Astrocyte (in vitro differentiated cells and primary cell): ENCODE data around the gene ARHGEF37. TPM values are rescaled to one million over a fixed set of nuclear protein-coding genes. Genes with fewer than 3 reads are reported as not detected.

ENCODE experiments used
- DNase-seq: peaks from one replicate; pipeline ENCODE4 v3.0.0-alpha.2; 2010; ENCODE audit warnings: low read depth
- FAIRE-seq: peaks from 2 replicates; lab custom pipeline; 2011; peaks lifted over from hg19 to GRCh38; lab: Jason Lieb, UNC
- H2AFZ ChIP-seq: 2 replicates; pipeline ENCODE4 v1.6.0; 2012; ENCODE audit warnings: low read depth, low read length, inconsistent platforms
- H3K27ac ChIP-seq: 2 replicates; pipeline ENCODE4 v1.5.1; 2011; ENCODE audit warnings: low read depth, low read length, inconsistent platforms
- H3K27me3 ChIP-seq: 2 replicates; pipeline ENCODE4 v1.6.0; 2011; ENCODE audit warnings: low read length, inconsistent platforms; ENCODE audit not compliant: insufficient read depth
- H3K36me3 ChIP-seq: 2 replicates; pipeline ENCODE4 v1.5.1; 2011; ENCODE audit warnings: low read length, inconsistent platforms; ENCODE audit not compliant: insufficient read depth
- H3K4me1 ChIP-seq: 2 replicates; pipeline ENCODE4 v1.5.1; 2011; ENCODE audit warnings: low read length, inconsistent platforms; ENCODE audit not compliant: insufficient read depth
- H3K4me2 ChIP-seq: 2 replicates; pipeline ENCODE4 v1.6.0; 2012; ENCODE audit warnings: low read length, inconsistent platforms
- H3K4me3 ChIP-seq: 2 replicates; pipeline ENCODE4 v1.5.1; 2011; ENCODE audit warnings: low read depth, mild to moderate bottlenecking, low read length, inconsistent platforms; ENCODE audit not compliant: insufficient read depth
- H3K79me2 ChIP-seq: 2 replicates; pipeline ENCODE4 v1.6.0; 2012; ENCODE audit warnings: mild to moderate bottlenecking, low read length, inconsistent platforms; ENCODE audit not compliant: insufficient read depth
- H3K9ac ChIP-seq: 2 replicates; pipeline ENCODE4 v1.6.0; 2012; ENCODE audit warnings: mild to moderate bottlenecking, low read length, inconsistent platforms
- H3K9me3 ChIP-seq: 2 replicates; pipeline ENCODE4 v1.5.1; 2012; ENCODE audit warnings: low read depth, mild to moderate bottlenecking, low read length, inconsistent platforms; ENCODE audit not compliant: insufficient read depth
- H4K20me1 ChIP-seq: 2 replicates; pipeline ENCODE4 v1.6.0; 2012; ENCODE audit warnings: low read length, inconsistent platforms; ENCODE audit not compliant: insufficient read depth
- H3K27ac Mint-ChIP-seq: one replicate; pipeline ENCODE4 v1.8.0; 2021; ENCODE audit warnings: mild to moderate bottlenecking, mixed read lengths; ENCODE audit not compliant: unreplicated experiment
- H3K27me3 Mint-ChIP-seq: one replicate; pipeline ENCODE4 v1.8.0; 2021; ENCODE audit warnings: low read depth, mixed read lengths; ENCODE audit not compliant: unreplicated experiment
- H3K36me3 Mint-ChIP-seq: one replicate; pipeline ENCODE4 v1.8.0; 2021; ENCODE audit warnings: low read depth, mixed read lengths; ENCODE audit not compliant: unreplicated experiment
- H3K4me1 Mint-ChIP-seq: one replicate; pipeline ENCODE4 v1.8.0; 2021; ENCODE audit warnings: low read depth, mixed read lengths; ENCODE audit not compliant: unreplicated experiment
- H3K4me3 Mint-ChIP-seq: one replicate; pipeline ENCODE4 v1.8.0; 2021; ENCODE audit warnings: mild to moderate bottlenecking, moderate library complexity, mixed read lengths; ENCODE audit not compliant: unreplicated experiment
- H3K9me3 Mint-ChIP-seq: one replicate; pipeline ENCODE4 v1.8.0; 2021; ENCODE audit warnings: mild to moderate bottlenecking, mixed read lengths; ENCODE audit not compliant: unreplicated experiment
- CTCF ChIP-seq: IDR thresholded peaks from 2 replicates; pipeline ENCODE4 v1.5.1; 2011; ENCODE audit warnings: low read depth, mild to moderate bottlenecking, inconsistent platforms, low read length, moderate library complexity; ENCODE audit not compliant: insufficient read depth
- EZH2 ChIP-seq: IDR thresholded peaks from 2 replicates; pipeline ENCODE4 v1.6.1; 2012; ENCODE audit warnings: mild to moderate bottlenecking, low read length, inconsistent platforms; ENCODE audit not compliant: insufficient read depth
- total RNA-seq: library from RNA; stranded (reverse); gene quantifications from 2 replicates; pipeline ENCODE4 v1.2.1, GENCODE V29; 2021

Gene ARHGEF37
- total RNA-seq, 1 donor from 2014 or later: 2.3 TPM

GRCh38 chr5:149575131-149575530 lies 6.2 kb upstream of the ARHGEF37 start:
- Mint-ChIP-seq H3K36me3 (no peaks in the 10 kb centered on the region), H3K27ac (no peak overlapping the region), H3K27me3 (peaks cover 4% of the 10 kb centered on the region), H3K4me1 (no peaks in the 10 kb centered on the region), H3K4me3 (no peak overlapping the region), H3K9me3 (no peaks in the 10 kb centered on the region)
- Histone ChIP-seq H3K79me2 (no peaks in the 10 kb centered on the region), H3K9me3 (no peaks in the 10 kb centered on the region), H3K4me1 (no peaks in the 10 kb centered on the region), H4K20me1 (no peaks in the 10 kb centered on the region), H2AFZ (no peak overlapping the region), H3K9ac (no peak overlapping the region), H3K27ac (no peak overlapping the region), H3K27me3 (no peaks in the 10 kb centered on the region), H3K4me2 (no peak overlapping the region), H3K4me3 (no peak overlapping the region), H3K36me3 (no peaks in the 10 kb centered on the region)
- DNase-seq: no peak
- TF ChIP-seq CTCF: no peak
- no peak for TF ChIP-seq EZH2
- no peak for FAIRE-seq

GRCh38 chr5:149576021-149576420 lies 5.3 kb upstream of the ARHGEF37 start:
- Histone ChIP-seq H3K4me3 (no peak overlapping the region), H2AFZ (no peak overlapping the region)
- no peak for FAIRE-seq

More at GRCh38 chr5:149576021-149576420, 5.3 kb upstream of the ARHGEF37 start:
- no peak overlapping the region for H3K4me2 ChIP-seq
- H3K9me3 ChIP-seq: no peaks in the 10 kb centered on the region
- H3K4me1 ChIP-seq: peaks cover 4% of the 10 kb centered on the region
- no peak overlapping the region for H3K27ac ChIP-seq
- no peak for DNase-seq
- no peak overlapping the region for H3K27ac Mint-ChIP-seq
- H3K9me3 Mint-ChIP-seq: no peaks in the 10 kb centered on the region
- H3K79me2 ChIP-seq: no peaks in the 10 kb centered on the region
- no peaks in the 10 kb centered on the region for H3K27me3 ChIP-seq
- no peak overlapping the region for H3K9ac ChIP-seq
- H3K4me3 Mint-ChIP-seq: no peak overlapping the region
- peaks cover 8% of the 10 kb centered on the region for H3K27me3 Mint-ChIP-seq
- H3K36me3 Mint-ChIP-seq: no peaks in the 10 kb centered on the region
- TF ChIP-seq EZH2 (no peak), CTCF (no peak)
- no peaks in the 10 kb centered on the region for H4K20me1 ChIP-seq
- no peaks in the 10 kb centered on the region for H3K36me3 ChIP-seq
- H3K4me1 Mint-ChIP-seq: no peaks in the 10 kb centered on the region
